Measurements from ENCODE around the gene KCNN3. TPM values are rescaled to one million over a fixed set of nuclear protein-coding genes. Genes with fewer than 3 reads are reported as not detected.

KCNN3 gene
- total and polyA plus RNA-seq, 7 donors: 0.23 to 27.7 (median 9.4) TPM

DNA sequence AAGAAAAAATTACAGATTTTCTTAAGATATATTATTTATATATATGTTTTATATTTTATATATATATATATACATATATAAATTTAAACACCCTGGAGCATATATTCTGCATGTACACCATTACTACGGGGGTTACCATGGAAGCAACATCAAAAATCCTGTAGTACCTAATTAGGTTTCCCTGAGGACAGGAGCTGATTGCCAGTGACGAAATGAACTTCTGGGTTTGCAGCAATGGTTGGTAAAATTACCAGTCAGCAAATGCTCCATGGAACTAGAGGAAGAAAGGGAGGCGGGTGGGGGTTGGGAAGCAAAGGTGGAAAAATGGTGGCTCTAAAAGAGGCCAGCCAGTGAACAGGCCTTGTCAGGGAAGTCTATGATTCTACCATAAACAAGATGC lies 89.5 kb downstream of the KCNN3 start:
- Histone ChIP-seq H3K27me3 (no peaks in the 10 kb centered on the region), H3K4me1 (peaks cover 0 to 3% (median 0%) of the 10 kb centered on the region in 4 donors), H3K27ac (no peak overlapping the region), H3K36me3 (no peaks in the 10 kb centered on the region), H3K9me3 (no peaks in the 10 kb centered on the region), H3K4me3 (no peak overlapping the region)
- 75 to 91% methylated on average over 3 of the region's 3 CpGs for WGBS, 2 donors
- DNase-seq: peak; percentile 39
- intact Hi-C loops (cut with DNase I): no loop called here
- TF ChIP-seq, protein P1, sequence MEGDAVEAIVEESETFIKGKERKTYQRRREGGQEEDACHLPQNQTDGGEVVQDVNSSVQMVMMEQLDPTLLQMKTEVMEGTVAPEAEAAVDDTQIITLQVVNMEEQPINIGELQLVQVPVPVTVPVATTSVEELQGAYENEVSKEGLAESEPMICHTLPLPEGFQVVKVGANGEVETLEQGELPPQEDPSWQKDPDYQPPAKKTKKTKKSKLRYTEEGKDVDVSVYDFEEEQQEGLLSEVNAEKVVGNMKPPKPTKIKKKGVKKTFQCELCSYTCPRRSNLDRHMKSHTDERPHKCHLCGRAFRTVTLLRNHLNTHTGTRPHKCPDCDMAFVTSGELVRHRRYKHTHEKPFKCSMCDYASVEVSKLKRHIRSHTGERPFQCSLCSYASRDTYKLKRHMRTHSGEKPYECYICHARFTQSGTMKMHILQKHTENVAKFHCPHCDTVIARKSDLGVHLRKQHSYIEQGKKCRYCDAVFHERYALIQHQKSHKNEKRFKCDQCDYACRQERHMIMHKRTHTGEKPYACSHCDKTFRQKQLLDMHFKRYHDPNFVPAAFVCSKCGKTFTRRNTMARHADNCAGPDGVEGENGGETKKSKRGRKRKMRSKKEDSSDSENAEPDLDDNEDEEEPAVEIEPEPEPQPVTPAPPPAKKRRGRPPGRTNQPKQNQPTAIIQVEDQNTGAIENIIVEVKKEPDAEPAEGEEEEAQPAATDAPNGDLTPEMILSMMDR (IDR thresholded peaks at IDR 0.05): no peak
- TF ChIP-seq EP300 (IDR thresholded peaks at IDR 0.05): no peak
- no peak for TF ChIP-seq POLR2AphosphoS5 (IDR thresholded peaks at IDR 0.05)
- TF ChIP-seq POLR2A (IDR thresholded peaks at IDR 0.05): no peak

DNA sequence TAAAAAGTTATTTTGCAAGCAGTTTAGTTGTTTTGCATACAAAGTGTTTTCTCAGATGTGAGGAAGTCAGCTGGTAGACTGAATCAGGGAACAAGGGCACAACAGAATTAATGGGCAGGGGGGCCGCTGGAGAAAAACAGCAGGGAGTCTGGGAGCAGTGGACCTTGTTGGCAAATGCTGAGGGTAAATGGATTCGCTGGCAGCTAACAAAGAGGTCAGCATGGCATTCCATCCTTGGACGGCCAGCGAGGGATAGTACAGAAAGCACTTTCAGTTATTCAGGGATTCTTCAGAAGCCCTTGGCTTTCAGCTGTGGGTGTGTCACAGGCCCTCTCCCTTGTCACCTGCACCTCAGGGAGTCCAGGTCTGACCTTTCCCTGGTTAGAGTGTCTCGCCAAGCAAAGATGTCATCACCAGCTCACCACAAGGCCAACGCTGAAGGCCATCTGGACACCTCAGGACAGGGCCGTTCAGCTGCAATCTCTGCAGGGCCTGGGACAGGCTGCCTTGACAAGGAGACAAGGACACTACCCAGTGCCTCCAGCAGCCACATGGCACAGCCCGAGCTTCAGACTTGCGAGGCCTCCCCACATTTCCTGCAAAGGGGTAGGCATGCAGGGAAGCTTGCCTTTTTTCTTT lies 90.4 kb downstream of the KCNN3 start:
- DNase-seq: peak; percentile 53
- Histone ChIP-seq H3K27ac (no peak overlapping the region), H3K36me3 (no peaks in the 10 kb centered on the region), H3K27me3 (no peaks in the 10 kb centered on the region), H3K4me1 (peaks cover 0 to 3% (median 0%) of the 10 kb centered on the region in 4 donors), H3K4me3 (no peak overlapping the region), H3K9me3 (no peaks in the 10 kb centered on the region)
- WGBS, 2 donors: 91% methylated on average over 9 of the region's 9 CpGs
- intact Hi-C loops (cut with DNase I): no loop called here
- TF ChIP-seq POLR2AphosphoS5 (IDR thresholded peaks at IDR 0.05) (no peak), POLR2A (IDR thresholded peaks at IDR 0.05) (no peak), EP300 (IDR thresholded peaks at IDR 0.05) (no peak)
- TF ChIP-seq, protein P1 (IDR thresholded peaks at IDR 0.05): no peak

DNA sequence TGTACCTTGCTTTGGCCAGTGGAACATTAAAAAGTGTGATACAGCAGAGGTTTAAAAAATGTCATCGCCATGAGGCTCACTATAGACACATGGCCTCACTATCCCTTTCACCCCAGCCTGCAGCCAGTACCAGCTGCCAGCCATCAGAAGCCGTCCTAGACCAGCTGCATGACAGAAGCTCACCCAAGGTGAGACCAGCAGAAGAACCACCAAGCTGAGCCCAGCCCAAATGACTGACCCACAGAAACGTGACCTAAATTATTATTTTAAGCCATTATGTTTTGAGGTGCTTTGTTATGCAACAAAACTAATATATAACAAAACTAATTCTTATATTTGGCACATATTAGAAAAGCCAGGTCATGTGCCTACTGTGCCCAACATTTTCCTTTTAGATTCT lies 91.1 kb downstream of the KCNN3 start:
- Histone ChIP-seq H3K4me1 (peaks cover 0 to 3% (median 0%) of the 10 kb centered on the region in 4 donors), H3K27me3 (no peaks in the 10 kb centered on the region), H3K36me3 (no peaks in the 10 kb centered on the region), H3K27ac (no peak overlapping the region), H3K9me3 (no peaks in the 10 kb centered on the region), H3K4me3 (no peak overlapping the region)
- no peak for DNase-seq
- WGBS, 2 donors: 93% methylated on average over 3 of the region's 3 CpGs
- intact Hi-C loops (cut with DNase I): no loop called here
- no peak for TF ChIP-seq POLR2AphosphoS5 (IDR thresholded peaks at IDR 0.05)
- no peak for TF ChIP-seq EP300 (IDR thresholded peaks at IDR 0.05)
- TF ChIP-seq, protein P1 (IDR thresholded peaks at IDR 0.05): no peak
- TF ChIP-seq POLR2A (IDR thresholded peaks at IDR 0.05): no peak

DNA sequence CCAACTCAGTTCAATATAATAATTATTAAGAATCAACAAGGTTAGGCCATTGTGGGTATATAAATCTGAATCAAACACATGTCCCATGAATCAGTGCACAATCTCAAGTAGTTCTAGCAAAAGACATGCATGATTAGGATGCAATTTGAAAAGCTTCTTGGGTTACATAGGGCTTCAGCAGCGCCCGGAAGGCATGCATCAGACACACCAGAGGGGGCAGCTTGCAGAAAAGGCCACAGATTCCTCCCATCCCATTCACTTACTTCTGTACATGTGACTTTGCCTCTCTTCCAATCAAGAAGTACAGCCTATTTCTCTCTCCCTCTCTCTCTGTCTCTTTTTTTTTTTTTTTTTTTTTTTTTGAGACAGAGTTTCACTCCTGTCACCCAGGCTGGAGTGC lies 91.8 kb downstream of the KCNN3 start:
- no peak overlapping the region for H3K27ac ChIP-seq
- 93 to 96% methylated on average over 2 of the region's 2 CpGs for WGBS, 2 donors
- H3K4me1 ChIP-seq: peaks cover 0 to 3% (median 0%) of the 10 kb centered on the region in 4 donors
- DNase-seq: peak; percentile 8
- no peaks in the 10 kb centered on the region for H3K36me3 ChIP-seq
- H3K9me3 ChIP-seq: no peaks in the 10 kb centered on the region
- H3K4me3 ChIP-seq: no peak overlapping the region
- TF ChIP-seq POLR2A (IDR thresholded peaks at IDR 0.05) (no peak), EP300 (IDR thresholded peaks at IDR 0.05) (no peak), POLR2AphosphoS5 (IDR thresholded peaks at IDR 0.05) (no peak)
- TF ChIP-seq, protein P1 (IDR thresholded peaks at IDR 0.05): no peak
- no peaks in the 10 kb centered on the region for H3K27me3 ChIP-seq
- intact Hi-C loops (cut with DNase I): no loop called here

DNA sequence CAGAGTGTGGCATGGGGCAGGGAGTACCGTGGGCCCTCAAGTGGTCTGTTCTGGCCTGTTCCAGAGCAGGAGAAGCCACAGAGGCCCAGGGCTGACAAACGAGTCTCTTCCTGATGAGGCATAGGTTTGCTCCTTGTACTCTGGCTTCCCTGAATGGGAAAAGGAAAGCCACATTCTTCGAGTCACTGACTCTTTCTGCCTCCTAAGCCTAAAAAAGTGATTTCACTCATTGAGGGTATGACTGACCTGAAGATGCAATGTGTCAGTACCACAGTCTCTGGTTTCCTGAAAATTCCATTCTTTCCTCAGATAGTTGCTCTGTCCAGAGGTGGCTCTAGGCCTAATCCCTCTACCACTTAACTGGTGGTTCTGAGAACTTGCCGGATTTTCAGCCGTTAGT lies 92.3 kb downstream of the KCNN3 start:
- H3K27me3 ChIP-seq: no peaks in the 10 kb centered on the region
- peaks cover 0 to 3% (median 0%) of the 10 kb centered on the region in 4 donors for H3K4me1 ChIP-seq
- no peak overlapping the region for H3K27ac ChIP-seq
- no peak for DNase-seq
- intact Hi-C loops (cut with DNase I): no loop called here
- no peaks in the 10 kb centered on the region for H3K36me3 ChIP-seq
- H3K4me3 ChIP-seq: no peak overlapping the region
- 81 to 87% methylated on average over 5 of the region's 5 CpGs for WGBS, 2 donors
- TF ChIP-seq POLR2AphosphoS5 (IDR thresholded peaks at IDR 0.05): no peak
- TF ChIP-seq EP300 (IDR thresholded peaks at IDR 0.05): no peak
- TF ChIP-seq POLR2A (IDR thresholded peaks at IDR 0.05): no peak
- TF ChIP-seq, protein P1 (IDR thresholded peaks at IDR 0.05): no peak
- H3K9me3 ChIP-seq: no peaks in the 10 kb centered on the region
